Type B pancreatic cell (in vitro differentiated cells): Measurements from ENCODE around the gene DOCK3. TPM values are rescaled to one million over a fixed set of nuclear protein-coding genes. Genes with fewer than 3 reads are reported as not detected.
"Not testable (repeated sequence)": the region's sequence is repeated elsewhere in the genome, so short reads cannot be mapped to it uniquely, and the experiment has no call there.

ENCODE experiments used
- DNase-seq: peaks from one replicate; pipeline ENCODE4 v3.0.0; 2021; ENCODE audit warnings: mixed read lengths; ENCODE audit not compliant: unreplicated experiment; ENCODE audit errors: extremely low spot score
- H3K27ac Mint-ChIP-seq: 2 replicates; pipeline ENCODE4 v1.8.0; 2021; ENCODE audit warnings: mild to moderate bottlenecking, mixed read lengths
- H3K27me3 Mint-ChIP-seq: 2 replicates; pipeline ENCODE4 v1.8.0; 2021; ENCODE audit warnings: mixed read lengths
- H3K36me3 Mint-ChIP-seq: 2 replicates; pipeline ENCODE4 v1.8.0; 2021; ENCODE audit warnings: mixed read lengths
- H3K4me1 Mint-ChIP-seq: one replicate; pipeline ENCODE4 v1.8.0; 2021; ENCODE audit warnings: mixed read lengths; ENCODE audit not compliant: unreplicated experiment
- H3K4me3 Mint-ChIP-seq: 2 replicates; pipeline ENCODE4 v1.8.0; 2021; ENCODE audit warnings: mild to moderate bottlenecking, mixed read lengths
- H3K9me3 Mint-ChIP-seq: 2 replicates; pipeline ENCODE4 v1.8.0; 2021; ENCODE audit warnings: mixed read lengths
- CTCF ChIP-seq: fragments of 200-600 bp; sonication (generic); conservative IDR thresholded peaks from 2 replicates; pipeline ENCODE4 v1.5.0; 2021; ENCODE audit warnings: antibody characterized with exemption, mild to moderate bottlenecking
- total RNA-seq: library from RNA; stranded (reverse); gene quantifications from 2 replicates; pipeline ENCODE4 v1.2.1, GENCODE V29; 2021; ENCODE audit warnings: low replicate concordance

Gene DOCK3
- total RNA-seq, 1 donor from 2014 or later = 5.9 TPM

- no peak overlapping the region for H3K4me3 Mint-ChIP-seq
- H3K36me3 Mint-ChIP-seq = peaks cover 21% of the 10 kb centered on the region
- no peak for TF ChIP-seq CTCF
- H3K4me1 Mint-ChIP-seq = no peaks in the 10 kb centered on the region
- DNase-seq = no peak
- H3K27ac Mint-ChIP-seq = no peak overlapping the region
- H3K9me3 Mint-ChIP-seq = peaks cover 5% of the 10 kb centered on the region
- no peaks in the 10 kb centered on the region for H3K27me3 Mint-ChIP-seq
These were observed 608.7 kb downstream of the DOCK3 start for GRCh38 chr3:51283421-51283820.

GRCh38 chr3:51295625-51296024, 620.9 kb downstream of the DOCK3 start:
- Mint-ChIP-seq H3K36me3 (no peaks in the 10 kb centered on the region), H3K4me1 (no peaks in the 10 kb centered on the region), H3K27me3 (no peaks in the 10 kb centered on the region), H3K27ac (no peak overlapping the region), H3K4me3 (no peak overlapping the region), H3K9me3 (no peaks in the 10 kb centered on the region)
- no peak for DNase-seq
- TF ChIP-seq CTCF = no peak

GRCh38 chr3:51297333-51297732, 622.6 kb downstream of the DOCK3 start:
- Mint-ChIP-seq H3K4me3 (no peak overlapping the region), H3K27me3 (no peaks in the 10 kb centered on the region), H3K4me1 (no peaks in the 10 kb centered on the region), H3K9me3 (peaks cover 9% of the 10 kb centered on the region), H3K36me3 (no peaks in the 10 kb centered on the region), H3K27ac (no peak overlapping the region)
- DNase-seq = no peak
- TF ChIP-seq CTCF = no peak

- no peaks in the 10 kb centered on the region for H3K27me3 Mint-ChIP-seq
- DNase-seq = no peak
- TF ChIP-seq CTCF = no peak
- H3K9me3 Mint-ChIP-seq = peaks cover 9% of the 10 kb centered on the region
- H3K27ac Mint-ChIP-seq = no peak overlapping the region
- H3K4me1 Mint-ChIP-seq = no peaks in the 10 kb centered on the region
- peaks cover 8% of the 10 kb centered on the region for H3K36me3 Mint-ChIP-seq
- no peak overlapping the region for H3K4me3 Mint-ChIP-seq
These were observed 629.5 kb downstream of the DOCK3 start for GRCh38 chr3:51304230-51304629.

- DNase-seq = no peak
- no peaks in the 10 kb centered on the region for H3K27me3 Mint-ChIP-seq
- peaks cover 12% of the 10 kb centered on the region for H3K36me3 Mint-ChIP-seq
- no peak for TF ChIP-seq CTCF
- no peak overlapping the region for H3K27ac Mint-ChIP-seq
- no peak overlapping the region for H3K4me3 Mint-ChIP-seq
- peaks cover 6% of the 10 kb centered on the region for H3K9me3 Mint-ChIP-seq
- no peaks in the 10 kb centered on the region for H3K4me1 Mint-ChIP-seq
These were observed 631.4 kb downstream of the DOCK3 start for GRCh38 chr3:51306093-51306492.

GRCh38 chr3:51307458-51307857, 632.7 kb downstream of the DOCK3 start:
- DNase-seq = no peak
- H3K27ac Mint-ChIP-seq = no peak overlapping the region

GRCh38 chr3:51307945-51308607, 633.3 kb downstream of the DOCK3 start:
- not testable (repeated sequence) for DNase-seq, H3K27ac Mint-ChIP-seq, H3K4me1 Mint-ChIP-seq, H3K9me3 Mint-ChIP-seq, H3K36me3 Mint-ChIP-seq, H3K27me3 Mint-ChIP-seq, H3K4me3 Mint-ChIP-seq

More at GRCh38 chr3:51307458-51307857, 632.7 kb downstream of the DOCK3 start:
- TF ChIP-seq CTCF = no peak
- H3K4me3 Mint-ChIP-seq = no peak overlapping the region
- peaks cover 13% of the 10 kb centered on the region for H3K36me3 Mint-ChIP-seq
- H3K4me1 Mint-ChIP-seq = no peaks in the 10 kb centered on the region
- H3K9me3 Mint-ChIP-seq = no peaks in the 10 kb centered on the region
- H3K27me3 Mint-ChIP-seq = no peaks in the 10 kb centered on the region
